Epidermal melanocyte (primary cell): Measurements from ENCODE around the gene S100A9.

Experiments
- DNase-seq: peaks from one replicate; pipeline ENCODE4 v3.0.0; 2011; ENCODE audit warnings: low spot score; ENCODE audit not compliant: insufficient read length

Gene S100A9

GRCh38 chr1:153389401-153389800 lies 31.7 kb downstream of the S100A9 start:
- DNase-seq: no peak

- DNase-seq: no peak
Measured at GRCh38 chr1:153389973-153390879, 32.6 kb downstream of the S100A9 start.

GRCh38 chr1:153390938-153391710 lies 33.5 kb downstream of the S100A9 start, which contains the start of gene S100A8:
Gene S100A8, minus strand, starts transcription at chr1:153391073. Its CDS starts 538 bp downstream, at chr1:153390535.
- no peak for DNase-seq

GRCh38 chr1:153392258-153392657 lies 34.6 kb downstream of the S100A9 start:
- no peak for DNase-seq

- no peak for DNase-seq
Measured at GRCh38 chr1:153392822-153393221, 35.2 kb downstream of the S100A9 start.

- no peak for DNase-seq
Measured at GRCh38 chr1:153393926-153394325, 36.3 kb downstream of the S100A9 start.

GRCh38 chr1:153394391-153394790 lies 36.7 kb downstream of the S100A9 start:
- no peak for DNase-seq

- no peak for DNase-seq
Measured at GRCh38 chr1:153395136-153395685, 37.6 kb downstream of the S100A9 start.

GRCh38 chr1:153395776-153396175 lies 38.1 kb downstream of the S100A9 start:
- DNase-seq: no peak

GRCh38 chr1:153396461-153396860 lies 38.8 kb downstream of the S100A9 start:
- DNase-seq: no peak

- DNase-seq: no peak
Measured at GRCh38 chr1:153397051-153397923, 39.6 kb downstream of the S100A9 start.

- DNase-seq: no peak
Measured at GRCh38 chr1:153397924-153398651, 40.4 kb downstream of the S100A9 start.

GRCh38 chr1:153399401-153400055 lies 41.9 kb downstream of the S100A9 start:
- no peak for DNase-seq

GRCh38 chr1:153400244-153400643 lies 42.6 kb downstream of the S100A9 start:
- DNase-seq: no peak

- DNase-seq: no peak
Measured at GRCh38 chr1:153401461-153401860, 43.8 kb downstream of the S100A9 start.

- no peak for DNase-seq
Measured at GRCh38 chr1:153402226-153402625, 44.6 kb downstream of the S100A9 start.

GRCh38 chr1:153403421-153404085 lies 45.9 kb downstream of the S100A9 start:
- no peak for DNase-seq

GRCh38 chr1:153404086-153404635 lies 46.5 kb downstream of the S100A9 start:
- no peak for DNase-seq

- no peak for DNase-seq
Measured at GRCh38 chr1:153404768-153405167, 47.1 kb downstream of the S100A9 start.
